ENCODE results near the gene MYOZ3. TPM values are rescaled to one million over a fixed set of nuclear protein-coding genes. Genes with fewer than 3 reads are reported as not detected.

MYOZ3 gene
- total RNA-seq, 1 donor from 2014 or later, result 4.6 TPM

GRCh38 chr5:150656191-150657132 is 4.6 kb upstream of the MYOZ3 start:
- TF ChIP-seq CTCF (IDR thresholded peaks at IDR 0.05; ENCODE audit: insufficient read depth, low read length, poor library complexity, severe bottlenecking), result peak; percentile 29
- no peak for DNase-seq (ENCODE audit: low read depth)

GRCh38 chr5:150658121-150658520 is 2.9 kb upstream of the MYOZ3 start:
- Histone ChIP-seq H3K36me3 (ENCODE audit: control insufficient read depth, insufficient read depth, low read length) (no peaks in the 10 kb centered on the region), H3K27me3 (ENCODE audit: control insufficient read depth, insufficient read depth, low read length) (peaks cover 12% of the 10 kb centered on the region), H3K4me3 (ENCODE audit: low read depth, low read length) (no peak overlapping the region)
- no peak for TF ChIP-seq CTCF (IDR thresholded peaks at IDR 0.05; ENCODE audit: insufficient read depth, low read length, poor library complexity, severe bottlenecking)
- DNase-seq (ENCODE audit: low read depth), result no peak

More at GRCh38 chr5:150656191-150657132, 4.6 kb upstream of the MYOZ3 start:
- Histone ChIP-seq H3K36me3 (ENCODE audit: control insufficient read depth, insufficient read depth, low read length) (no peaks in the 10 kb centered on the region), H3K4me3 (ENCODE audit: low read depth, low read length) (peak overlapping the region; percentile 48), H3K27me3 (ENCODE audit: control insufficient read depth, insufficient read depth, low read length) (peaks cover 6% of the 10 kb centered on the region)

GRCh38 chr5:150658699-150659265 is 2.3 kb upstream of the MYOZ3 start:
- DNase-seq (ENCODE audit: low read depth), result no peak
- Histone ChIP-seq H3K4me3 (ENCODE audit: low read depth, low read length) (no peak overlapping the region), H3K27me3 (ENCODE audit: control insufficient read depth, insufficient read depth, low read length) (peaks cover 12% of the 10 kb centered on the region), H3K36me3 (ENCODE audit: control insufficient read depth, insufficient read depth, low read length) (no peaks in the 10 kb centered on the region)
- TF ChIP-seq CTCF (IDR thresholded peaks at IDR 0.05; ENCODE audit: insufficient read depth, low read length, poor library complexity, severe bottlenecking), result no peak

DNA sequence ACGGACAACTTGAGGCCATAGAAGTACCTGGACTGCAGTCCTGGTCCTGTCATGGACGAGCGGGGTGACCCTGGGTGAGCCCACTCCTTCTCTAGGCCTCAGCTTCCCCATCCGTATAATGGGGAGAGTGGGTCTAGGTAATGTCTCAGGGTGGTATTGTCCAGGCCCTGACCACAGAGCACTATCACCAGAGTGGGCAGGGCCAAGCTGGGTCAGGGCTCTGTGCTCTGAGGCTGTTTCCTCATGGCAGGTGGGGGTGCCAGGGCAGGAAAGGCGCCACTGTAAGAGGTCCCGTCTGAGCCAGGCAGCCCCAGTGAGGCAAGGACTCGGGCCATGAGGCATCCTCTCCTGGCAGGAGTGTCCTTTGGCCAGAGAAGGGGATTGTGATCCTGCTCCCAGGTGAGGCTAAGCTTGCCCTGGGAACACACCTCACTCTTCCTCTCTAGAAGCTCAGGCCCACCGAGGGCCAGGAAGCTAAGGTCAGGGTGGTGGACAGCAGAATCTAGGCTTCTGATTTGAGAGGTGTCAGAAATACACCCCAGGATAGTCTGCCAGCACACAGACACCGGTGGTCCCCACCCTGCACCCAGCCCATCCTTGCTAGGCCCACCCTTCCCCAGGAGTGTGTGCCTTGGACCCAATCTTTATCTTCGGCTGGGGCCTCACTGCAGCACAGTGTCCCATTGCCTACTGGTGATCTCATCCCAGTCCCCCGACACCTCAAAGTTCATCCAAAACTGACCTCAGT is 1.5 kb upstream of the MYOZ3 start:
- DNase-seq (ENCODE audit: low read depth), result no peak
- Histone ChIP-seq H3K4me3 (ENCODE audit: low read depth, low read length) (no peak overlapping the region), H3K36me3 (ENCODE audit: control insufficient read depth, insufficient read depth, low read length) (no peaks in the 10 kb centered on the region), H3K27me3 (ENCODE audit: control insufficient read depth, insufficient read depth, low read length) (peaks cover 12% of the 10 kb centered on the region)
- TF ChIP-seq CTCF (IDR thresholded peaks at IDR 0.05; ENCODE audit: insufficient read depth, low read length, poor library complexity, severe bottlenecking), result no peak

DNA sequence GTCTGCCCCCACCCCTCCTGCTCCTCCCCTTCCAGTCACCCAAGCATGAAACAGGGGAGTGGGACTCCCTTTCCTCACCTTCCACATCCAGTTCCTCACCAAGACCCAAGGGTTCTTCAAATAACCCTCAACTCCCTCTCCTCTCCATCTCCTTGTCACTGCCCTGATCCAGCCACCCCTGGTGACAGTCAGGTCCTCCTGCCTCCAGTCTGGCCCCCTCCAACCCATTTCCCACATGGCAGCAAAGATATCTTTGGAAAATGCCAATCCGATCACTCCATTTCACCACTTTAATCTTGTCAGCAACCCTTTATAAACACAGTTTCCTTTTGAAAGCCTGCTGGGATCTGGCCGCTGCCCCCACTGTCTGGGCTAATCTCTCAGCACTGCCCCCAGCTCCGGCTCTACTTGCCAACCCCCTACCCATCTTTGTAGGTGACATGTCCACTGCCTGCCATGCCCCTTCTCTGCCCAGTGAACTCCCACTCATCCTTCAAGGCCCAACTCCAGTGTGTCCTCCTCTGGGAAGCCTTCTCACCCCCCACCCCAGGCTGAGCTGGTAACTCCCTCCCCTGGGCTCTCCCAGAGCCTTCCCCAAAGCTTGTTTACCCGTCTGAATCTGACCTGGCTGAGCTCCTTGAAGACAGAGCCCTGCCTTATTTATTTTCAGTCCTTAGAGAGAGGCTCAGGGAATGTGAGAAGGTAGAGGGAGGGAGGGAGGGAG is 781 bp upstream of the MYOZ3 start:
- no peak for DNase-seq (ENCODE audit: low read depth)
- no peaks in the 10 kb centered on the region for H3K36me3 ChIP-seq (ENCODE audit: control insufficient read depth, insufficient read depth, low read length)
- no peak overlapping the region for H3K4me3 ChIP-seq (ENCODE audit: low read depth, low read length)
- no peak for TF ChIP-seq CTCF (IDR thresholded peaks at IDR 0.05; ENCODE audit: insufficient read depth, low read length, poor library complexity, severe bottlenecking)
- H3K27me3 ChIP-seq (ENCODE audit: control insufficient read depth, insufficient read depth, low read length), result peaks cover 12% of the 10 kb centered on the region

Data from kidney epithelial cell (primary cell).